T-helper 1 cell treated with Interleukin-12 subunit alpha and Interleukin-12 subunit beta and Interleukin-4 antibody, amounts not matched to agents 30 ng/mL and 1 ng/mL, for 36 hours (primary cell): ENCODE results near the gene PLCB1. TPM values are rescaled to one million over a fixed set of nuclear protein-coding genes. Genes with fewer than 3 reads are reported as not detected.

Experiments used
- intact Hi-C: fragments of 100-400 bp; cut with micrococcal nuclease; formaldehyde crosslinking; loops from one replicate; pipeline ENCODE4 v1.15.1; 2024
- total RNA-seq: library from RNA; stranded (reverse); gene quantifications from 2 replicates; pipeline ENCODE4 v1.2.3, GENCODE V29; 2022

Gene PLCB1
- total RNA-seq, 1 donor from 2014 or later, result 1.4 TPM

- intact Hi-C loops, result no loop called here
Observed at GRCh38 chr20:8675896-8676295, 543.8 kb downstream of the PLCB1 start.

GRCh38 chr20:8678098-8678776 is 546.2 kb downstream of the PLCB1 start:
- intact Hi-C loops, result no loop called here

- intact Hi-C loops, result no loop called here
Observed at GRCh38 chr20:8689337-8689736, 557.3 kb downstream of the PLCB1 start.

- intact Hi-C loops, result no loop called here
Observed at GRCh38 chr20:8690074-8690473, 558.0 kb downstream of the PLCB1 start.

- intact Hi-C loops, result no loop called here
Observed at GRCh38 chr20:8693709-8694108, 561.6 kb downstream of the PLCB1 start.

GRCh38 chr20:8700756-8701155 is 568.7 kb downstream of the PLCB1 start:
- intact Hi-C loops, result no loop called here

- intact Hi-C loops, result no loop called here
Observed at GRCh38 chr20:8706961-8707700, 575.1 kb downstream of the PLCB1 start.

- intact Hi-C loops, result no loop called here
Observed at GRCh38 chr20:8709627-8710026, 577.6 kb downstream of the PLCB1 start.

GRCh38 chr20:8711501-8711900 is 579.4 kb downstream of the PLCB1 start:
- intact Hi-C loops, result no loop called here

GRCh38 chr20:8714206-8714605 is 582.1 kb downstream of the PLCB1 start:
- intact Hi-C loops, result no loop called here

- intact Hi-C loops, result no loop called here
Observed at GRCh38 chr20:8718279-8718678, 586.2 kb downstream of the PLCB1 start.

GRCh38 chr20:8720089-8720488 is 588.0 kb downstream of the PLCB1 start:
- intact Hi-C loops, result loop anchor here (2.0 to 5.0 kb wide), 3 partner anchors 58 to 1953 kb away; partner anchors contain the start of gene BMP2

GRCh38 chr20:8721098-8721497 is 589.0 kb downstream of the PLCB1 start:
- intact Hi-C loops, result loop anchor here (1.0 to 5.0 kb wide), 5 partner anchors 59 to 1954 kb away; partner anchors contain the start of genes BMP2 and PLCB1

- intact Hi-C loops, result loop anchor here (1.0 to 5.0 kb wide), 5 partner anchors 60 to 1955 kb away; partner anchors contain the start of gene BMP2
Observed at GRCh38 chr20:8722277-8722928, 590.3 kb downstream of the PLCB1 start.

GRCh38 chr20:8723296-8723695 is 591.2 kb downstream of the PLCB1 start:
- intact Hi-C loops, result loop anchor here (2.0 to 5.0 kb wide), 3 partner anchors 61 to 1956 kb away; partner anchors contain the start of gene BMP2

GRCh38 chr20:8724884-8725283 is 592.8 kb downstream of the PLCB1 start:
- intact Hi-C loops, result loop anchor here (5.0 kb wide), 2 partner anchors 63 to 1958 kb away; partner anchors contain the start of gene BMP2

- intact Hi-C loops, result no loop called here
Observed at GRCh38 chr20:8726460-8726859, 594.4 kb downstream of the PLCB1 start.

GRCh38 chr20:8735014-8735413 is 602.9 kb downstream of the PLCB1 start:
- intact Hi-C loops, result no loop called here

- intact Hi-C loops, result no loop called here
Observed at GRCh38 chr20:8735674-8736073, 603.6 kb downstream of the PLCB1 start.

GRCh38 chr20:8740265-8740664 is 608.2 kb downstream of the PLCB1 start:
- intact Hi-C loops, result no loop called here

GRCh38 chr20:8744228-8744844 is 612.3 kb downstream of the PLCB1 start:
- intact Hi-C loops, result no loop called here
